Progenitor cell of endocrine pancreas (in vitro differentiated cells): ENCODE results near the gene GRM8. TPM values are rescaled to one million over a fixed set of nuclear protein-coding genes. Genes with fewer than 3 reads are reported as not detected.

Source experiments
- DNase-seq: peaks from one replicate; pipeline ENCODE4 v3.0.0; 2021; ENCODE audit warnings: low spot score; ENCODE audit not compliant: unreplicated experiment
- H3K27ac Mint-ChIP-seq: 2 replicates; pipeline ENCODE4 v1.8.0; 2021; ENCODE audit warnings: mild to moderate bottlenecking, moderate library complexity, mixed read lengths
- H3K27me3 Mint-ChIP-seq: 2 replicates; pipeline ENCODE4 v1.8.0; 2021; ENCODE audit warnings: mixed read lengths
- H3K36me3 Mint-ChIP-seq: 2 replicates; pipeline ENCODE4 v1.8.0; 2022; ENCODE audit warnings: mixed read lengths; ENCODE audit not compliant: insufficient read depth
- H3K4me1 Mint-ChIP-seq: 2 replicates; pipeline ENCODE4 v1.8.0; 2021; ENCODE audit warnings: low read depth, mixed read lengths
- H3K4me3 Mint-ChIP-seq: 2 replicates; pipeline ENCODE4 v1.8.0; 2021; ENCODE audit warnings: low read depth, mild to moderate bottlenecking, moderate library complexity, mixed read lengths
- H3K9me3 Mint-ChIP-seq: 2 replicates; pipeline ENCODE4 v1.8.0; 2021; ENCODE audit warnings: low read depth, mixed read lengths
- CTCF ChIP-seq: fragments of 200-600 bp; sonication (generic); IDR thresholded peaks from one replicate; pipeline ENCODE4 v1.5.0; 2021; ENCODE audit warnings: antibody characterized with exemption, mild to moderate bottlenecking; ENCODE audit not compliant: unreplicated experiment
- total RNA-seq: library from RNA; stranded (reverse); gene quantifications from 2 replicates; pipeline ENCODE4 v1.2.1, GENCODE V29; 2021

The GRM8 gene
- total RNA-seq, 1 donor from 2014 or later = 4.2 TPM

- Mint-ChIP-seq H3K27ac (no peak overlapping the region), H3K27me3 (no peaks in the 10 kb centered on the region), H3K9me3 (no peaks in the 10 kb centered on the region), H3K4me3 (no peak overlapping the region), H3K36me3 (no peaks in the 10 kb centered on the region), H3K4me1 (peaks cover 12% of the 10 kb centered on the region)
- no peak for TF ChIP-seq CTCF
- DNase-seq = no peak
Observed at GRCh38 chr7:126696256-126697038, 556.3 kb downstream of the GRM8 start.

- DNase-seq = no peak
- H3K4me1 Mint-ChIP-seq = no peaks in the 10 kb centered on the region
Observed at GRCh38 chr7:126690848-126691751, 561.6 kb downstream of the GRM8 start.

GRCh38 chr7:126690104-126690503 lies 562.6 kb downstream of the GRM8 start:
- peaks cover 3% of the 10 kb centered on the region for H3K9me3 Mint-ChIP-seq
- no peak for DNase-seq
- H3K4me3 Mint-ChIP-seq = no peak overlapping the region
- no peaks in the 10 kb centered on the region for H3K4me1 Mint-ChIP-seq
- H3K36me3 Mint-ChIP-seq = peaks cover 2% of the 10 kb centered on the region
- H3K27me3 Mint-ChIP-seq = no peaks in the 10 kb centered on the region
- TF ChIP-seq CTCF = no peak
- H3K27ac Mint-ChIP-seq = no peak overlapping the region

More at GRCh38 chr7:126690848-126691751, 561.6 kb downstream of the GRM8 start:
- Mint-ChIP-seq H3K27ac (no peak overlapping the region), H3K27me3 (no peaks in the 10 kb centered on the region), H3K36me3 (peaks cover 2% of the 10 kb centered on the region), H3K4me3 (no peak overlapping the region), H3K9me3 (peaks cover 3% of the 10 kb centered on the region)
- no peak for TF ChIP-seq CTCF

- H3K36me3 Mint-ChIP-seq = peaks cover 2% of the 10 kb centered on the region
- H3K27me3 Mint-ChIP-seq = no peaks in the 10 kb centered on the region
- H3K27ac Mint-ChIP-seq = no peak overlapping the region
- no peak overlapping the region for H3K4me3 Mint-ChIP-seq
- no peaks in the 10 kb centered on the region for H3K4me1 Mint-ChIP-seq
- H3K9me3 Mint-ChIP-seq = peaks cover 3% of the 10 kb centered on the region
- DNase-seq = no peak
- TF ChIP-seq CTCF = no peak
Observed at GRCh38 chr7:126689037-126689436, 563.7 kb downstream of the GRM8 start.

GRCh38 chr7:126686474-126686873 lies 566.3 kb downstream of the GRM8 start:
- Mint-ChIP-seq H3K4me3 (no peak overlapping the region), H3K27me3 (no peaks in the 10 kb centered on the region), H3K9me3 (peaks cover 3% of the 10 kb centered on the region), H3K36me3 (peaks cover 2% of the 10 kb centered on the region), H3K27ac (no peak overlapping the region), H3K4me1 (peaks cover 8% of the 10 kb centered on the region)
- no peak for DNase-seq
- TF ChIP-seq CTCF = no peak
